ENCODE measurements around the gene UBE3C.

DNA sequence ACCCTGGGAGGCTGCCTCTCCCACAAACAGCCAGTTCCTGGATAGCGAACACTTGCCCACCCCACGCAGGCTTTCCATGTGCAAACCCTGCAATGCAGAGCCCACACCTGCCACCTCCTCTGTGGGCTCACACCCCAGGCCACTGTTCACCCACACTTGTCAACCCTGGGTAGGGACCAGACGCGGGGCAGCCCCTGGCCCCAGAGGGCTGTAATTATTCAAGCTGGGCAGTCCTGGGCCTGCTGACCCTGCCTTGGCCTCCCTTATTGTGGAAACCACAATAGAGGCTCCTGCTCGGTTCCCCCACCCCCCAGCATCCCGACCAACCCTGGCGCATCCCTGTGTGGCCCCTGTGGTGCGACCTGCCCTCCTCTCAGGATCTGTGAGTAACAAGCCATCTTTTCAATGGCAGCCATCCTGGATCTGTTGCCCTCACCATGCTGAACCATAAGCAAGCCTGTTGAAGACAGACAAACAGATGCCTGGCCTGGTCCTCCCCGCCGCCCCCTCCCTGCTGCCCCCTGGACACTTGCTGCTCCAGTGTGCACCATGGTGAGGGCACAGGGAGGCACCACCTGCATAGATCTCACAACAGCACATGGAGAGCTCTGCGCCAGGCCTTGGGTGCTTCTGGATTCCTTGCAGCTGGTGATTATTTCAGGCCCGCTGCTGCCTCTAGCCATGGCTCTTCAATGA lies 15.8 kb upstream of the UBE3C start:
- no peak for TF ChIP-seq POLR2A (IDR thresholded peaks at IDR 0.05; ENCODE audit: low read depth, low read length)
- TF ChIP-seq POLR2AphosphoS5 (IDR thresholded peaks at IDR 0.05; ENCODE audit: low read depth, low read length) = no peak
- TF ChIP-seq TAF1 (IDR thresholded peaks at IDR 0.05; ENCODE audit: borderline replicate concordance, low read depth, low read length) = no peak
